ENCODE results near the gene NOTCH4. TPM values are rescaled to one million over a fixed set of nuclear protein-coding genes. Genes with fewer than 3 reads are reported as not detected.
"Not testable (repeated sequence)": the region's sequence is repeated elsewhere in the genome, so short reads cannot be mapped to it uniquely, and the experiment has no call there.

The NOTCH4 gene
- total RNA-seq, result 1 to 10 TPM; 2.9 to 3.7 TPM

DNA sequence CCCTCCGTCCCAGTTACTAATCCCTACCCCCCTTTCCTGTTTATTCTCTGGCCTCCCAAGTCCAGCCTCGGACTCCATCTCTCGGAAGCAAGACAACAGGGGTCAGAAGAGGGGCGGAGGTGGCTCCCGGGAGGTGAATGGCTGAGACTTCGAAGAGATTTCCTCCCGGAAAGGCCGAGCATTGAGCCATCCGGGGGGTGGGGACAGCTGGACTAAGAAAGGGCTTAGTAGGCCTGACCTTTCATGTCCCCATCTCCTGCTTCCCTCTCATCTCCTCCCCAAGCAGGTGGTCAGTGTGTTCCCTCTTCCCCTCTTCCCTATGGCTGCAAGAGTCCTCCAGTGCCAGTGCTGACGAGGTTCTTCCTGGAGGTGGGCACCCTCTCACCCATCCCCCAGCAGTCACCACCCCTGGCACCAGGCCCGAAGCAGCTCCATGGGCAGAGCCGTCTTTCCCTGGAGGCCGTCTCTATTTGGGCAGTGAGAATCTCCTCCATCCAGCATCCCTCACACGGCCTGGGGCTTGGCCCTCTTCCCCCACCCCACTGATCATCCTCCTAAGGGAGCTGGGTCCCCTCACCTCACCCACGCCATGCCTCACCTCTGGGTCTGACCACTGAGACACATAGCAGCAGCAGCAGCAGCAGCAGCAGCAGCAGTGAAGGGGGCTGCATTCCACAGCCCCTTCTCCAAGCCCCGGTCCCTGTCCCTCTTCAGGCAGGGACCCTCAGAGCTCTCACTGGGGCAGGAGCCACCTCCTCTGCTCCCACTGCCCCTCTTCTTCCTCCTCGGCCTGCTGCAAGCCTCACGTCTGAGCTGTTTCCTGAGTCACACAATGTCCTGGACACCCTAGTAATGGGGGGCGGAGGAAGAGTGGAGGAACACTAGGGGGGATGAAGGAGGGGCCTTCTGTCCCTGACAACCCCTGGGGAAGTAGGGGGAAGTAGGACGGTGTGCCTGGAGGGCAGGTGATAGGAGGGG is at the start of gene NOTCH4:
Gene NOTCH4 (minus strand): TSS at position 810 of the 978 bp plus-strand sequence. CDS start 139 bp downstream, at position 671.
- Histone ChIP-seq H3K27me3 (no peaks in the 10 kb centered on the region), H3K4me3 (no peak within 1 kb of the TSS), H3K27ac (no peak within 1 kb of the TSS), H3K9ac (ENCODE audit: low read depth in 2 of 2, low read length in 2 of 2) (no peak within 1 kb of the TSS), H3K9me3 (no peaks in the 10 kb centered on the region), H3K4me1 (no peaks in the 10 kb centered on the region), H3K36me3 (no peaks in the 10 kb centered on the region)
- TF ChIP-seq, protein P1, sequence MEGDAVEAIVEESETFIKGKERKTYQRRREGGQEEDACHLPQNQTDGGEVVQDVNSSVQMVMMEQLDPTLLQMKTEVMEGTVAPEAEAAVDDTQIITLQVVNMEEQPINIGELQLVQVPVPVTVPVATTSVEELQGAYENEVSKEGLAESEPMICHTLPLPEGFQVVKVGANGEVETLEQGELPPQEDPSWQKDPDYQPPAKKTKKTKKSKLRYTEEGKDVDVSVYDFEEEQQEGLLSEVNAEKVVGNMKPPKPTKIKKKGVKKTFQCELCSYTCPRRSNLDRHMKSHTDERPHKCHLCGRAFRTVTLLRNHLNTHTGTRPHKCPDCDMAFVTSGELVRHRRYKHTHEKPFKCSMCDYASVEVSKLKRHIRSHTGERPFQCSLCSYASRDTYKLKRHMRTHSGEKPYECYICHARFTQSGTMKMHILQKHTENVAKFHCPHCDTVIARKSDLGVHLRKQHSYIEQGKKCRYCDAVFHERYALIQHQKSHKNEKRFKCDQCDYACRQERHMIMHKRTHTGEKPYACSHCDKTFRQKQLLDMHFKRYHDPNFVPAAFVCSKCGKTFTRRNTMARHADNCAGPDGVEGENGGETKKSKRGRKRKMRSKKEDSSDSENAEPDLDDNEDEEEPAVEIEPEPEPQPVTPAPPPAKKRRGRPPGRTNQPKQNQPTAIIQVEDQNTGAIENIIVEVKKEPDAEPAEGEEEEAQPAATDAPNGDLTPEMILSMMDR (IDR thresholded peaks at IDR 0.05), result no peak
- no peak for DNase-seq
- intact Hi-C loops (cut with DNase I), result no loop called here

DNA sequence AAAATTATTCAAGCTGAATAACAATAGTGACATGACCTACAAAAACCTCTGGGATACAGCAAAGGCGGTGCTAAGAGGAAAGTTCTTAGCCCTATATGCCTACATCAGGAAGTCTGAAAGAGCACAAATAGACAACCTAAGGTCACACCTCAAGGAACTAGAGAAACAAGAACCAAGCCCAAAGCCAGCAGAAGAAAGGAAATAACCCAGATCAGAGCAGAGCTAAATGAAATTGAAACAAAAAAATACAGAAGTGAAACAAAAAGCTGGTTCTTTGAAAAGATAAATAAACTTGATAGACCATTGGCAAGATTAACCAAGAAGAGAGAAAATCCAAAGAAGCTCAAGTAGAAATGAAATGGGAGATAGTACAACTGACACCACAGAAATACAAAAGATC is 47.6 kb upstream of the NOTCH4 start:
- H3K27ac ChIP-seq, result no peak overlapping the region
- H3K9me3 ChIP-seq, result no peaks in the 10 kb centered on the region
- H3K36me3 ChIP-seq, result no peaks in the 10 kb centered on the region
- intact Hi-C loops (cut with DNase I), result no loop called here
- H3K4me3 ChIP-seq, result no peak overlapping the region
- H3K27me3 ChIP-seq, result no peaks in the 10 kb centered on the region
- H3K4me1 ChIP-seq, result no peaks in the 10 kb centered on the region
- no peak overlapping the region for H3K9ac ChIP-seq (ENCODE audit: low read depth in 2 of 2, low read length in 2 of 2)
- TF ChIP-seq, protein P1 (IDR thresholded peaks at IDR 0.05), result no peak
- no peak for DNase-seq

- H3K36me3 ChIP-seq; intact Hi-C loops (cut with DNase I); H3K4me3 ChIP-seq; H3K27me3 ChIP-seq; H3K27ac ChIP-seq; DNase-seq; H3K9me3 ChIP-seq; H3K9ac ChIP-seq (ENCODE audit: low read depth in 2 of 2, low read length in 2 of 2); H3K4me1 ChIP-seq: not testable (repeated sequence)
Measured at GRCh38 chr6:32268459-32268858, 44.6 kb upstream of the NOTCH4 start.

- H3K36me3 ChIP-seq, result no peaks in the 10 kb centered on the region
- H3K9ac ChIP-seq (ENCODE audit: low read depth in 2 of 2, low read length in 2 of 2), result no peak overlapping the region
- H3K4me3 ChIP-seq, result no peak overlapping the region
- H3K27me3 ChIP-seq, result no peaks in the 10 kb centered on the region
- H3K9me3 ChIP-seq, result no peaks in the 10 kb centered on the region
- no peak for DNase-seq
- H3K27ac ChIP-seq, result no peak overlapping the region
- intact Hi-C loops (cut with DNase I), result no loop called here
- TF ChIP-seq, protein P1 (IDR thresholded peaks at IDR 0.05), result no peak
- H3K4me1 ChIP-seq, result no peaks in the 10 kb centered on the region
Measured at GRCh38 chr6:32267035-32267434, 43.2 kb upstream of the NOTCH4 start.

- H3K27me3 ChIP-seq; DNase-seq; H3K4me1 ChIP-seq; H3K9ac ChIP-seq (ENCODE audit: low read depth in 2 of 2, low read length in 2 of 2); H3K36me3 ChIP-seq; intact Hi-C loops (cut with DNase I); H3K9me3 ChIP-seq; H3K27ac ChIP-seq; H3K4me3 ChIP-seq: not testable (repeated sequence)
Measured at GRCh38 chr6:32257262-32257661, 33.4 kb upstream of the NOTCH4 start.

GRCh38 chr6:32255199-32256153 is 31.6 kb upstream of the NOTCH4 start:
- peak overlapping the region; percentile 28 for H3K27ac ChIP-seq
- TF ChIP-seq, protein P1 (IDR thresholded peaks at IDR 0.05), result peak; percentile 45
- no peaks in the 10 kb centered on the region for H3K36me3 ChIP-seq
- intact Hi-C loops (cut with DNase I), result no loop called here
- no peaks in the 10 kb centered on the region for H3K9me3 ChIP-seq
- DNase-seq, result peak; percentile 63
- no peaks in the 10 kb centered on the region for H3K4me1 ChIP-seq
- H3K9ac ChIP-seq (ENCODE audit: low read depth in 2 of 2, low read length in 2 of 2), result peak overlapping the region in 1 of 2 donors; percentile 55
- H3K4me3 ChIP-seq, result peak overlapping the region; percentile 5
- H3K27me3 ChIP-seq, result no peaks in the 10 kb centered on the region
